Caco-2 (cell line): ENCODE measurements around the gene GSDME. TPM values are rescaled to one million over a fixed set of nuclear protein-coding genes. Genes with fewer than 3 reads are reported as not detected.
A peak's percentile ranks its signal among the peaks of the same experiment; 100 is the strongest.
"Not testable (repeated sequence)": the region's sequence is repeated elsewhere in the genome, so short reads cannot be mapped to it uniquely, and the experiment has no call there.

ENCODE experiments used
- BruUV-seq: library from RNA; stranded (reverse); fragments of 400-500 nt; replicated peaks from 2 replicates; lab custom pipeline; 2021; lab: Mats Ljungman, UMichigan
- CTCF ChIA-PET: fragments of 300-600 bp; sonication (Branson Sonifier 250); formaldehyde crosslinking; loops from one replicate; lab custom pipeline; 2022; ENCODE audit warnings: antibody characterized with exemption; lab: Charles Lee
- POLR2A ChIA-PET: fragments of 300-600 bp; sonication (Branson Sonifier 250); formaldehyde crosslinking; loops from one replicate; lab custom pipeline; 2022; ENCODE audit warnings: antibody characterized with exemption; lab: Charles Lee
- DNase-seq, 2 experiments: peaks; one replicate each; pipeline versions ENCODE4 v3.0.0 to v3.0.0-alpha.2; 2020 to 2022
- H3K27me3 ChIP-seq: replicated peaks from 2 replicates; pipeline ENCODE4 v1.6.0; 2011; ENCODE audit warnings: low read length; ENCODE audit not compliant: control insufficient read depth, insufficient read depth
- H3K36me3 ChIP-seq: 2 replicates; pipeline ENCODE4 v1.5.1; 2011; ENCODE audit warnings: low read length; ENCODE audit not compliant: control insufficient read depth, insufficient read depth
- H3K4me1 ChIP-seq: fragments of 250-450 bp; sonication (Bioruptor Pico); 2 replicates; pipeline ENCODE4 v1.5.1; 2020; ENCODE audit warnings: mild to moderate bottlenecking
- H3K4me3 ChIP-seq: 2 replicates; pipeline ENCODE4 v1.5.1; 2011; ENCODE audit warnings: low read depth, mild to moderate bottlenecking, control low read depth, low read length
- H3K9me3 ChIP-seq: fragments of 250-450 bp; sonication (Bioruptor Pico); 2 replicates; pipeline ENCODE4 v1.5.1; 2020; ENCODE audit warnings: mild to moderate bottlenecking, moderate library complexity
- H3K27ac Mint-ChIP-seq: one replicate; pipeline ENCODE4 v1.8.0; 2022; ENCODE audit warnings: mixed read lengths; ENCODE audit not compliant: unreplicated experiment
- H3K27me3 Mint-ChIP-seq: one replicate; pipeline ENCODE4 v1.8.0; 2022; ENCODE audit warnings: mixed read lengths; ENCODE audit not compliant: insufficient read depth, unreplicated experiment
- H3K36me3 Mint-ChIP-seq: one replicate; pipeline ENCODE4 v1.8.0; 2022; ENCODE audit warnings: mild to moderate bottlenecking, mixed read lengths; ENCODE audit not compliant: insufficient read depth, unreplicated experiment
- H3K4me1 Mint-ChIP-seq: one replicate; pipeline ENCODE4 v1.8.0; 2022; ENCODE audit warnings: low read depth, mixed read lengths; ENCODE audit not compliant: unreplicated experiment
- H3K4me3 Mint-ChIP-seq: one replicate; pipeline ENCODE4 v1.8.0; 2022; ENCODE audit warnings: mild to moderate bottlenecking, moderate library complexity, mixed read lengths; ENCODE audit not compliant: unreplicated experiment
- H3K9me3 Mint-ChIP-seq: one replicate; pipeline ENCODE4 v1.8.0; 2022; ENCODE audit warnings: mixed read lengths; ENCODE audit not compliant: unreplicated experiment
- intact Hi-C: fragments of 100-400 bp; cut with micrococcal nuclease; formaldehyde crosslinking; loops from one replicate; pipeline ENCODE4 v1.10.0; 2022; ENCODE audit not compliant: unreplicated experiment
- total RNA-seq: library from RNA; stranded (reverse); gene quantifications from 2 replicates; pipeline ENCODE4 v1.2.3, GENCODE V29; 2022
- TF ChIP-seq, protein P1 (sequence below), 2 experiments: fragments of 200-600 bp in 1 of 2; IDR thresholded peaks; 1 replicate in 1 of 2; 2 replicates in 1 of 2; pipeline versions ENCODE4 v1.5.1 to v1.8.0; 2011 to 2022; ENCODE audit warnings: antibody characterized with exemption in 1 of 2, control low read depth in 1 of 2, inconsistent platforms in 1 of 2, low read depth in 1 of 2, low read length in 1 of 2, mild to moderate bottlenecking in 1 of 2, moderate library complexity in 1 of 2; ENCODE audit not compliant: insufficient read depth in 1 of 2, severe bottlenecking in 1 of 2, unreplicated experiment in 1 of 2

GSDME gene
- total RNA-seq, 1 experiment from 2014 or later, result 35.2 TPM

GRCh38 chr7:24798261-24798660 is 41.0 kb upstream of the GSDME start:
- Mint-ChIP-seq H3K9me3 (no peaks in the 10 kb centered on the region), H3K27ac (no peak overlapping the region), H3K27me3 (no peaks in the 10 kb centered on the region), H3K4me3 (no peak overlapping the region), H3K36me3 (peaks cover 59% of the 10 kb centered on the region), H3K4me1 (peaks cover 30% of the 10 kb centered on the region)
- intact Hi-C loops, result no loop called here
- no TSS peak for BruUV-seq
- Histone ChIP-seq H3K9me3 (no peaks in the 10 kb centered on the region), H3K4me1 (peaks cover 20% of the 10 kb centered on the region), H3K27me3 (no peaks in the 10 kb centered on the region), H3K36me3 (no peaks in the 10 kb centered on the region), H3K4me3 (no peak overlapping the region)
- ChIA-PET POLR2A (no interaction called here), CTCF (interaction anchor here (1.6 kb wide), 1 partner anchor 14 kb away, joined by 5 read pairs; no protein-coding TSS in a partner anchor)
- DNase-seq, result no peak
- TF ChIP-seq, protein P1, sequence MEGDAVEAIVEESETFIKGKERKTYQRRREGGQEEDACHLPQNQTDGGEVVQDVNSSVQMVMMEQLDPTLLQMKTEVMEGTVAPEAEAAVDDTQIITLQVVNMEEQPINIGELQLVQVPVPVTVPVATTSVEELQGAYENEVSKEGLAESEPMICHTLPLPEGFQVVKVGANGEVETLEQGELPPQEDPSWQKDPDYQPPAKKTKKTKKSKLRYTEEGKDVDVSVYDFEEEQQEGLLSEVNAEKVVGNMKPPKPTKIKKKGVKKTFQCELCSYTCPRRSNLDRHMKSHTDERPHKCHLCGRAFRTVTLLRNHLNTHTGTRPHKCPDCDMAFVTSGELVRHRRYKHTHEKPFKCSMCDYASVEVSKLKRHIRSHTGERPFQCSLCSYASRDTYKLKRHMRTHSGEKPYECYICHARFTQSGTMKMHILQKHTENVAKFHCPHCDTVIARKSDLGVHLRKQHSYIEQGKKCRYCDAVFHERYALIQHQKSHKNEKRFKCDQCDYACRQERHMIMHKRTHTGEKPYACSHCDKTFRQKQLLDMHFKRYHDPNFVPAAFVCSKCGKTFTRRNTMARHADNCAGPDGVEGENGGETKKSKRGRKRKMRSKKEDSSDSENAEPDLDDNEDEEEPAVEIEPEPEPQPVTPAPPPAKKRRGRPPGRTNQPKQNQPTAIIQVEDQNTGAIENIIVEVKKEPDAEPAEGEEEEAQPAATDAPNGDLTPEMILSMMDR (IDR thresholded peaks at IDR 0.05; ENCODE audit: insufficient read depth in 1 of 2, low read depth in 1 of 2, low read length in 1 of 2, severe bottlenecking in 1 of 2, unreplicated experiment in 1 of 2), result no peak

GRCh38 chr7:24797270-24797669 is 40.0 kb upstream of the GSDME start:
- intact Hi-C loops, result no loop called here
- no peaks in the 10 kb centered on the region for H3K27me3 ChIP-seq
- H3K9me3 Mint-ChIP-seq, result no peaks in the 10 kb centered on the region
- H3K4me3 ChIP-seq, result no peak overlapping the region
- H3K4me1 Mint-ChIP-seq, result peaks cover 30% of the 10 kb centered on the region
- DNase-seq, result no peak
- H3K4me1 ChIP-seq, result peaks cover 20% of the 10 kb centered on the region
- H3K9me3 ChIP-seq, result no peaks in the 10 kb centered on the region
- H3K36me3 Mint-ChIP-seq, result peaks cover 51% of the 10 kb centered on the region
- no peaks in the 10 kb centered on the region for H3K36me3 ChIP-seq
- POLR2A ChIA-PET, result no interaction called here
- no peaks in the 10 kb centered on the region for H3K27me3 Mint-ChIP-seq
- H3K4me3 Mint-ChIP-seq, result no peak overlapping the region
- no peak overlapping the region for H3K27ac Mint-ChIP-seq
- CTCF ChIA-PET, result interaction anchor here (1.6 kb wide), 1 partner anchor 15 kb away, joined by 5 read pairs; no protein-coding TSS in a partner anchor
- BruUV-seq, result no TSS peak
- TF ChIP-seq, protein P1 (IDR thresholded peaks at IDR 0.05; ENCODE audit: insufficient read depth in 1 of 2, low read depth in 1 of 2, low read length in 1 of 2, severe bottlenecking in 1 of 2, unreplicated experiment in 1 of 2), result no peak

DNA sequence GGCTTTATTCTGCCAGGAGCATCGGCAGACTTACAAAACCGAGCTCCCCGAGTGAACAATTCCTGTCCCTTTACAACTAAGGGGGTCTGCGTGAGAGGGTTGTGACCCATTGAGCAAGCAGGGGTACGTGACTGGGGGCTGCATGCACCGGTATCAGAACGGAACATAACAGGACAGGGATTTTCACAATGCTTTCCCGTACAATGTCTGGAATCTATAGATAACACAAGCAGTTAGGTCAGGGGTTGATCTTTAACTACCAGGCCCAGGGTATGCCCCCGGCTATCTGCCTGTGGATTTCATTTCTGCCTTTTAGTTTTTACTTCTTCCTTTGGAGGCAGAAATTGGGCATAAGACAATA is 38.1 kb upstream of the GSDME start:
- intact Hi-C loops, result no loop called here
- Histone ChIP-seq H3K4me3 (no peak overlapping the region), H3K4me1 (peaks cover 20% of the 10 kb centered on the region), H3K9me3 (no peaks in the 10 kb centered on the region), H3K27me3 (no peaks in the 10 kb centered on the region), H3K36me3 (peaks cover 1% of the 10 kb centered on the region; the same call in 1 of the 2 replicates)
- TF ChIP-seq, protein P1 (IDR thresholded peaks at IDR 0.05; ENCODE audit: insufficient read depth in 1 of 2, low read depth in 1 of 2, low read length in 1 of 2, severe bottlenecking in 1 of 2, unreplicated experiment in 1 of 2), result no peak
- H3K4me1 Mint-ChIP-seq, result peaks cover 30% of the 10 kb centered on the region
- no TSS peak for BruUV-seq
- no peaks in the 10 kb centered on the region for H3K9me3 Mint-ChIP-seq
- H3K27me3 Mint-ChIP-seq, result no peaks in the 10 kb centered on the region
- peaks cover 32% of the 10 kb centered on the region for H3K36me3 Mint-ChIP-seq
- DNase-seq, result peak in 1 of 2 experiments; percentile 24
- POLR2A ChIA-PET, result no interaction called here
- CTCF ChIA-PET, result no interaction called here
- peak overlapping the region; percentile 53 for H3K4me3 Mint-ChIP-seq
- peak overlapping the region; percentile 60 for H3K27ac Mint-ChIP-seq

DNA sequence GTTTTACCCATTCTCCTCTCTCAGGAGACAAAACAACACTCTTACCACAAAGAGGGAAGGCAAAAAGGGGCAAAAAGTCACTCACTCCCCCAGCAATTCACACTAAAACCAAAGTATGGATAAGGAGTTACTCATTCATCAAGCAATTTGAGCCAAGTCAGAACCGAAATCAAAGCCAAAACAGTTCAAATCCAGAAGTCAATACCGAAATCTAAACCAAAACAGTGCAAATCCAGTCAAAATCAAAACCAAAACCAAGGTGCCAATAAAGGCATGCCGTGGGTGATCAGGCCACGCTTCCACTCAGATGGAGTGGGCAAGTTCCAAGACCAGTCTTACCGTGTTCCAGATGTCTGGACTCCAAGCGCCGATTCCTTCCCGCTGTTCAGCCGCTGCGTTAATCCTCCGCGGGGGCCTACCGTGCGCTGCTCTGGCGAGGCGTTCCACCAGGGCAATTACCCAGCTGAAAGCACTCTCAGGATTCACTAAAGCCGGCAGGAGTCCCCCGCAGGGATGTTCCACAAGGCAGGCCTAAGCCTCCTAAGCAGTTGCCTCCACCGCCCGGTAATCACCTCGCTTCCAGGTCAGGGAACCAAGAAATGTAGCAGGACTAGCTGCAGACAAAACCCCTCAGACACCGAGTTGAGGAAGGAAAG is 37.6 kb upstream of the GSDME start:
- H3K9me3 Mint-ChIP-seq, intact Hi-C loops, CTCF ChIA-PET, H3K36me3 ChIP-seq, H3K4me3 ChIP-seq, H3K9me3 ChIP-seq, H3K27me3 ChIP-seq, H3K27me3 Mint-ChIP-seq: not testable (repeated sequence)
- H3K4me1 ChIP-seq, result peaks cover 21% of the 10 kb centered on the region
- TSS peak; percentile 13 for BruUV-seq
- Mint-ChIP-seq H3K4me3 (peak overlapping the region; percentile 53), H3K36me3 (peaks cover 29% of the 10 kb centered on the region), H3K4me1 (peaks cover 30% of the 10 kb centered on the region), H3K27ac (peak overlapping the region; percentile 60)
- POLR2A ChIA-PET, result interaction anchor here (0.7 kb wide), 1 partner anchor 874 kb away, joined by 3 read pairs; no protein-coding TSS in a partner anchor
- peak in 1 of 2 experiments; percentile 10 for DNase-seq
